ENCODE data around the gene CSNK1D.
"Not testable (repeated sequence)": the region's sequence is repeated elsewhere in the genome, so short reads cannot be mapped to it uniquely, and the experiment has no call there.

CSNK1D gene

GRCh38 chr17:82272495-82273326 lies 789 bp downstream of the CSNK1D start:
- peak; percentile 56 for DNase-seq

DNA sequence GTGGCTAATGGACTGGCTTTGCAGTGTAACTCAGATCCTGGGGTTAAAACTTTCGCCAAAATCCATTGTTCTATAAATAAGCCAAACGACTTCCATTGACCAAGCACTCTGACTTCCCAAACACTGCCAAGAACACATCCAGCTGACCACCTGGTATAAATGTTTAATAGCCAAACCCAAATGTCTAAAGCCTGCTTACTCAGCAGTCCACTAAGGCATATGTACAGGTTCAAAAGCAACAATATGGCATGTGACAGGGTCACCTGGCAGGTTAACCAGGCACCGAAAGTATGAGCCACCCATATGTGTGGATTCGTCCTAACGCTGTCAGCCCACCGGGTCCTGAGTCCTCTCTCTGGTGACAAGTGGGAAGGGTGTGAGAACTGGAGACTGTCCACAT lies 2.1 kb downstream of the CSNK1D start:
- no peak for DNase-seq

- no peak for DNase-seq
Observed at GRCh38 chr17:82270651-82271050, 2.8 kb downstream of the CSNK1D start.

GRCh38 chr17:82269882-82270500 lies 3.5 kb downstream of the CSNK1D start:
- no peak for DNase-seq

GRCh38 chr17:82269138-82269881 lies 4.2 kb downstream of the CSNK1D start:
- no peak for DNase-seq

DNA sequence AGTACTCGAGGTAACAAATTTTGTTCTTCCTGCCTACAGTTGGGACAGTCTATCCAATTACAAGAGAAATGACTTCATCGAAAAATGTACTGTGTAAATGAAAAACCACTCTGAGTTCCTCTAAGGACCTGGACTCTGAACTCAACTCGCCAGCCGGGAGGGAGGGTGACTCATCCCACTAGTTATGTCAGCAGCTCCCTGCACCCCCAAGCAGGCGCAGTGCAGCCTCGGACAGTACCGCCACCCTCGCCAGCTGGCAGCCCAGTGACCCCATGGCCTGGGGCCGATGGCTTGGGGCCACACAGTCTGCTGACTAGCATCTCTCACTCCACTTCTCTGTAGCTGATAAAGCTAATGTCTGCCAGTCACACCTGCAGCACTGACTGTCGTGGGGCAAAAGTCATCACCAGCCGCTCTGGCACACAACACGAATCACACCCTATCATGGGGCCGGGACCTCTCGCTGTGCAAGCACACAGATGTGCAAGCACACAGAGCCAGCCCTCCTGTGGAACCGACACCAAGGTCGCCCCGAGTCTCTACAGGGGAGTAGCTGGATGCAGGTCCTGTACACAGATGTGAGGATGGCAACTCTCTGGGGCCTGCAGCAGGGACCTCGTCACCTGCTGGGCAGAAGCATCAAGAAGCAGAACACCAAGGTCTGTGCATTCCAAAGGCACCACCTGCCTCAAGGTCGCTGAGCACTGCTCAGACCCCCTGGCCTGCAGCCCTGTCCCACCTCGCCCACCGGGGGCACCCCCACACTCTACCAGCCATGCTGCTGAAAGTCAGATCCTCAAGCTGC lies 5.7 kb downstream of the CSNK1D start:
- peak; percentile 65 for DNase-seq

DNA sequence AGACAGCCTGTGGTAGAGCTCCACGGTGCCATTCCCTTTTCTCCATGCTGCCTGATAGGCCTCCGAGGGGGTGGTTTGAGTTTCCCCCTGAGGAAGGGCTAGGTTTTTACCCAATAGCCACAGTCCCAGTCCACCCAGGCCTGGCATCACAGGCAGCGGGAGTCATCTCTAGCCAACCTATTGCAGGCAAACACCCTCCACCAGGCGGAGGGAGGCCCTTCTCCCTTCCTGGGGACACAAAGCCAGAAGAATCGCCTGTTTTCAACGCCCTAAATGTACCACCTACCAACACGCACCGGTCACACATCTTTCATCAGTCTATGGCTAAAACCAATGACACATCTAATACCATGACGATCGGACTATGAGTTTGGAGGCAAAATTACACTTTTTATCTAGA lies 7.4 kb downstream of the CSNK1D start:
- DNase-seq, result no peak

- DNase-seq, result no peak
Observed at GRCh38 chr17:82263641-82264040, 9.9 kb downstream of the CSNK1D start.

DNA sequence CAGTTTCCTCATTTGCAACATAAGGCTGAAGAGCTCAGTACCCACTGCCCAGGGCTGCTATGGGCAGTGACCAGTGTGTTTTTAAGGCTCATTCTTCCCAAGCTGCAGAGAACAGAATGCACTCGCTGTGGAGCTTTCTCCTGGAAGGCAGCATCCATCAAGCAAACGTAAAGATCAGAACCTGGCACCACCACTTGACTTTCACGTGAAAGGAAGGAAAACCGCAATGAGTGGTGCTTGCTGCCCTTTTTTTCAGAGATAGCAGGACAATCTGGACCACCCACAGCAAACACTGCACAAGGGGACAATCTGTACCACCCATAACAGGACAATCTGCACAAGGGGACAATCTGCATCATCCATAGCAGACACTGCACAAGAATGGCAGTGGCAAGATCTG lies 11.2 kb downstream of the CSNK1D start:
- DNase-seq, result no peak

GRCh38 chr17:82259972-82260961 lies 13.2 kb downstream of the CSNK1D start:
- not testable (repeated sequence) for DNase-seq

GRCh38 chr17:82258555-82258954 lies 14.9 kb downstream of the CSNK1D start:
- DNase-seq, result no peak

- DNase-seq, result peak; percentile 70
Observed at GRCh38 chr17:82257473-82257872, 16.0 kb downstream of the CSNK1D start.

- no peak for DNase-seq
Observed at GRCh38 chr17:82256242-82256885, 17.1 kb downstream of the CSNK1D start.

DNA sequence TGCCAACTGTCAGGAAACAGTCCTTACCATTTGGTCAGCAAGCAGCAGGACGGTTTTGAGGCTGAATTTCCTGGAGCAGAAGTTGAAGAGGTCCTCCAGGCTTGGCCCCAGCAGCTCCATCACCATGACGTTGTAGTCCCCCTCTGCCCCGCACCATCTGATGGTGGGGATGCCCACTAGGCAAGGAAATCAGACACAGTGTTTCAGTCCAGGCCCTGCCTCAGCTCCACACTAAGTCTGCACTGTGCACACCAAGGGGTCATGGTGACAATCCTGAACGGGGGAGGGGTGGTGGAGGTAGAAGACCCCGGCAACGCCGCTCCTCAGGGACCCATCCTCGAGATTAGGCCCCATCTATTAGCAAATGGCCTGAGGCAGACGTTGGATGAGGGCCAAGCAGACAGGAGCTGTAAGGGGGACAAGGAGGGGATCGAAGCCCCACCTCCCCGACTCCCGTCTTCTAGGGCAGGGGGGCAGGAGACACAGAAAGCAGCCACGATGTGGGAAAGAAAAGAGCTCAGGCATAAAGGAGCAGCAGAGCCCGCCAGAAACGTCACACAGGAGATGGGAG lies 18.0 kb downstream of the CSNK1D start:
- DNase-seq, result no peak

DNA sequence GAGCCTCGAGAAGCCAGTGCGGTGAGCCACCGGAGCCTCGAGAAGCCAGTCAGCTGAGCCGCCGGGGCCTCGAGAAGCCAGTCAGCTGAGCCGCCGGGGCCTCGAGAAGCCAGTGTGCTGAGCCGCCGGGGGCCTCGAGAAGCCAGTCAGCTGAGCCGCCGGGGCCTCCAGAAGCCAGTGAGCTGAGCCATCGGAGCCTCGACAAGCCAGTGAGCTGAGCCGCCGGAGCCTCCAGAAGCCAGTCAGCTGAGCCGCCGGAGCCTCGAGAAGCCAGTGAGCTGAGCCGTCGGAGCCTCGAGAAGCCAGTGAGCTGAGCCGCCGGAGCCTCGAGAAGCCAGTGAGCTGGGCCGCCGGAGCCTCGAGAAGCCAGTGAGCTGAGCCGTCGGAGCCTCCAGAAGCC lies 18.8 kb downstream of the CSNK1D start:
- not testable (repeated sequence) for DNase-seq

- not testable (repeated sequence) for DNase-seq
Observed at GRCh38 chr17:82254096-82254495, 19.4 kb downstream of the CSNK1D start.

- no peak for DNase-seq
Observed at GRCh38 chr17:82253179-82253544, 20.3 kb downstream of the CSNK1D start.

DNA sequence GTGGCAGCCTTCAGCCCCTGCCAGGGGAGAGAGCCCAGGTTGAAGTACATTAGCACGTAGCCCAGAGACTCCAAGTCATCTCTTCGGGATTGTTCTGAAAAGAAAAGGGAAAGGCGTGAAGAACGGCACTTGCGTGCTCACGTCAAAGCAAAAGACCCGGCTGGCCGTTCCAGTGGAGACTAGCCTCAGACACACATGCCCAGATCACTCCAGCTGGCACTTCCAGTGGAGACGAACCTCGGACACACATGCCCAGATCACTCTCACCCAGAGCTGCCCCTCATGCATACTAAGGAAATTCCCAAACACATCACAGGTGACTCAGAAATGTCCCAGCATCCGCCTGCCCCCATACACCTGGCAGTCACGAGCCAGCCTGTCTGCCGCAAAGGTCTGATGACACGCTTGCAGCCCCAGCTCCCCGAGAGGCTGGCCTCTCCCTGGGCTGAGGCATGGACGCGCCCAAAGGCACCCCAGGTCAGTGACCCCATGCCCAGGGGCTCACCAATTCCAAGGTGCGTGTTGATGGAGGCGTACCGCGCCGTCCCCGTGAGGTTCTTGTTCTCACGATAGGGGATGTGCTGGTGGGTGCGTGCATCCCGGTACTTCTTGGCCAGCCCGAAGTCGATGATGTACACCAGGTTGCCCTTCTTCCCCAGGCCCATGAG lies 20.9 kb downstream of the CSNK1D start:
- DNase-seq, result no peak

DNA sequence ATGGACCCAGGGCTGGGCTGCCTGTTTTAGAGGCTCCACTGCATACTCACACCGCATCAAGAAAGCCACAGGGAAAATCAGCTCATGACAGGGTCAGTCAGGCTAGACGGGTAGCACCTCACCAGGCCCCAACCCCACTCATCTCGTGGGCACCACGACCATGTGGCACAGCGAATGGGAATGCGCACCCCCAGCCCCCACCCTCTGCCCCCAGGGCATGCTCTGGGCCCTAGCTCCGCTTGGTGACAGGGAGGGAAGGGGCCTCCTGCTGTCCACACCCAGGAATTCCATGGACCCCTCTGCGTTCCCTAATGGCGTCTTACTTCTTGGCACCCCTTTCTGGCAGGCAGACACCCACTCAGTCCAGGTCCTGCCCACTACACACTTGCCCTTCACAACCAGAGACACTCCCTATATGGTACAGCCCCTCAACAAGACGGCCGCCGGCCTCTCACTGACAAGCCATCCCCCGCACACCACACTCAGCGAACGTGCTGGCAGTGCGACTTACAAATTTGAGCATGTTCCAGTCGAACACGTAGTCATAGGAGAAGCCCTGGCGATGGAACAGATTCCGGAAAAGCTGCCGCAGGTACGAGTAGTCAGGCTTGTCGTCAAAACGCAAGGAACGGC lies 22.5 kb downstream of the CSNK1D start:
- DNase-seq, result no peak

Data from activated CD8-positive, alpha-beta memory T cell treated with anti-CD3 and anti-CD28 coated beads, Interleukin-2, amount 50 U/mL, for 4 hours (primary cell).